BLaER1 treated with 17β-estradiol and CSF1 and Interleukin-3, amounts not matched to agents 10 nM and 100 nM (cell line): ENCODE data around the gene DFFB.

Experiments
- H3K27ac ChIP-seq, 11 experiments: shearing (Covaris generic); formaldehyde crosslinking; 2 replicates each; pipeline ENCODE4 v1.8.1; 2022
- H3K27me3 ChIP-seq, 11 experiments: shearing (Covaris generic); formaldehyde crosslinking; 2 replicates each; pipeline ENCODE4 v1.8.1; 2022
- H3K36me3 ChIP-seq, 11 experiments: shearing (Covaris generic); formaldehyde crosslinking; 2 replicates each; pipeline ENCODE4 v1.8.1; 2022
- H3K4me1 ChIP-seq, 10 experiments: shearing (Covaris generic); formaldehyde crosslinking; 2 replicates each; pipeline ENCODE4 v1.8.1; 2022
- H3K4me2 ChIP-seq, 11 experiments: shearing (Covaris generic); formaldehyde crosslinking; 2 replicates each; pipeline ENCODE4 v1.8.1; 2022
- H3K4me3 ChIP-seq, 10 experiments: shearing (Covaris generic); formaldehyde crosslinking; 2 replicates each; pipeline ENCODE4 v1.8.1; 2022
- H3K9ac ChIP-seq, 11 experiments: shearing (Covaris generic); formaldehyde crosslinking; 2 replicates each; pipeline ENCODE4 v1.8.1; 2022
- H3K9me3 ChIP-seq, 11 experiments: shearing (Covaris generic); formaldehyde crosslinking; replicated peaks in 1 of 11; 2 replicates each; pipeline ENCODE4 v1.8.1; 2022
- H4K20me1 ChIP-seq, 11 experiments: shearing (Covaris generic); formaldehyde crosslinking; 2 replicates each; pipeline ENCODE4 v1.8.1; 2022
- Cebpa-rat ChIP-seq, 11 experiments: shearing (Covaris generic); IDR thresholded peaks; 2 replicates each; pipeline ENCODE4 v1.8.1; 2022

Gene DFFB

GRCh38 chr1:3816331-3817137 lies 40.7 kb upstream of the DFFB start:
- no peak overlapping the region for H3K4me2 ChIP-seq
- peaks cover 0 to 32% (median 0%) of the 10 kb centered on the region in 11 experiments; a peak in 5 of 22 replicates for H4K20me1 ChIP-seq
- peaks cover 11 to 29% (median 20%) of the 10 kb centered on the region in 10 experiments for H3K4me1 ChIP-seq
- peaks cover 10 to 50% (median 32%) of the 10 kb centered on the region in 11 experiments for H3K36me3 ChIP-seq
- H3K9me3 ChIP-seq: no peaks in the 10 kb centered on the region
- TF ChIP-seq Cebpa-rat (IDR thresholded peaks at IDR 0.05): no peak
- H3K9ac ChIP-seq: no peak overlapping the region
- H3K4me3 ChIP-seq: no peak overlapping the region
- no peaks in the 10 kb centered on the region for H3K27me3 ChIP-seq
- H3K27ac ChIP-seq: no peak overlapping the region

- Histone ChIP-seq H3K4me3 (no peak overlapping the region), H4K20me1 (peaks cover 0 to 35% (median 0%) of the 10 kb centered on the region in 11 experiments; a peak in 5 of 22 replicates), H3K27ac (no peak overlapping the region), H3K4me2 (no peak overlapping the region), H3K4me1 (peaks cover 18 to 36% (median 27%) of the 10 kb centered on the region in 10 experiments), H3K9me3 (no peaks in the 10 kb centered on the region), H3K9ac (no peak overlapping the region), H3K27me3 (no peaks in the 10 kb centered on the region), H3K36me3 (peaks cover 11 to 57% (median 33%) of the 10 kb centered on the region in 11 experiments)
- no peak for TF ChIP-seq Cebpa-rat (IDR thresholded peaks at IDR 0.05)
These were observed 40.0 kb upstream of the DFFB start for GRCh38 chr1:3817138-3817740.

GRCh38 chr1:3817821-3818597 lies 39.3 kb upstream of the DFFB start:
- Histone ChIP-seq H3K36me3 (peaks cover 15 to 62% (median 41%) of the 10 kb centered on the region in 11 experiments), H3K4me1 (peaks cover 22 to 44% (median 33%) of the 10 kb centered on the region in 10 experiments), H3K4me2 (no peak overlapping the region), H3K9ac (no peak overlapping the region), H3K4me3 (no peak overlapping the region), H3K9me3 (no peaks in the 10 kb centered on the region), H3K27me3 (no peaks in the 10 kb centered on the region), H3K27ac (no peak overlapping the region), H4K20me1 (peaks cover 0 to 38% (median 0%) of the 10 kb centered on the region in 11 experiments; a peak in 5 of 22 replicates)
- no peak for TF ChIP-seq Cebpa-rat (IDR thresholded peaks at IDR 0.05)

GRCh38 chr1:3819771-3820200 lies 37.5 kb upstream of the DFFB start:
- peaks cover 22 to 46% (median 33%) of the 10 kb centered on the region in 10 experiments for H3K4me1 ChIP-seq
- H4K20me1 ChIP-seq: peaks cover 0 to 34% (median 0%) of the 10 kb centered on the region in 11 experiments; a peak in 5 of 22 replicates
- peaks cover 16 to 71% (median 42%) of the 10 kb centered on the region in 11 experiments for H3K36me3 ChIP-seq
- H3K4me2 ChIP-seq: peak overlapping the region in 2 of 11 experiments; percentile 65 to 85; a peak in 3 of 22 replicates
- H3K9ac ChIP-seq: no peak overlapping the region
- H3K9me3 ChIP-seq: no peaks in the 10 kb centered on the region
- H3K27ac ChIP-seq: no peak overlapping the region
- H3K4me3 ChIP-seq: no peak overlapping the region
- no peak for TF ChIP-seq Cebpa-rat (IDR thresholded peaks at IDR 0.05)
- H3K27me3 ChIP-seq: no peaks in the 10 kb centered on the region

- H3K4me2 ChIP-seq: peak overlapping the region; percentile 9 to 87 (median 80); a peak in 20 of 22 replicates
- H3K27ac ChIP-seq: peak overlapping the region in 4 of 11 experiments; percentile 34 to 52 (median 38); a peak in 2 of 22 replicates
- peaks cover 0 to 28% (median 0%) of the 10 kb centered on the region in 11 experiments; a peak in 5 of 22 replicates for H4K20me1 ChIP-seq
- H3K9ac ChIP-seq: 0 out of 22 replicates have a peak overlapping the region, but pooled peaks of 1 of the 11 experiments have one; percentile 14
- no peak for TF ChIP-seq Cebpa-rat (IDR thresholded peaks at IDR 0.05)
- H3K4me1 ChIP-seq: peaks cover 22 to 47% (median 35%) of the 10 kb centered on the region in 10 experiments
- no peak overlapping the region for H3K4me3 ChIP-seq
- no peaks in the 10 kb centered on the region for H3K27me3 ChIP-seq
- no peaks in the 10 kb centered on the region for H3K9me3 ChIP-seq
- peaks cover 13 to 69% (median 41%) of the 10 kb centered on the region in 11 experiments; a peak in 21 of 22 replicates for H3K36me3 ChIP-seq
These were observed 37.0 kb upstream of the DFFB start for GRCh38 chr1:3820316-3820715.

- Histone ChIP-seq H3K27ac (peak overlapping the region in 7 of 11 experiments; percentile 16 to 52 (median 39); a peak in 11 of 22 replicates), H3K9ac (peak overlapping the region in 4 of 11 experiments; percentile 5 to 32 (median 20); a peak in 3 of 22 replicates), H3K4me2 (peak overlapping the region; percentile 9 to 87 (median 80); a peak in 20 of 22 replicates), H3K36me3 (peaks cover 19 to 69% (median 43%) of the 10 kb centered on the region in 11 experiments), H3K27me3 (no peaks in the 10 kb centered on the region), H4K20me1 (peaks cover 0 to 26% (median 0%) of the 10 kb centered on the region in 11 experiments; a peak in 5 of 22 replicates), H3K9me3 (no peaks in the 10 kb centered on the region), H3K4me3 (no peak overlapping the region), H3K4me1 (peaks cover 22 to 47% (median 41%) of the 10 kb centered on the region in 10 experiments)
- no peak for TF ChIP-seq Cebpa-rat (IDR thresholded peaks at IDR 0.05)
These were observed 36.3 kb upstream of the DFFB start for GRCh38 chr1:3821004-3821403.

- Histone ChIP-seq H4K20me1 (peaks cover 0 to 22% (median 0%) of the 10 kb centered on the region in 11 experiments; a peak in 4 of 22 replicates), H3K9ac (peak overlapping the region in 6 of 11 experiments; percentile 5 to 32 (median 18); a peak in 5 of 22 replicates), H3K4me2 (peak overlapping the region in 10 of 11 experiments; percentile 29 to 87 (median 81); a peak in 19 of 22 replicates), H3K4me3 (no peak overlapping the region), H3K9me3 (no peaks in the 10 kb centered on the region), H3K4me1 (peaks cover 22 to 49% (median 46%) of the 10 kb centered on the region in 10 experiments), H3K36me3 (peaks cover 22 to 69% (median 41%) of the 10 kb centered on the region in 11 experiments), H3K27ac (peak overlapping the region in 7 of 11 experiments; percentile 16 to 52 (median 39); a peak in 12 of 22 replicates), H3K27me3 (no peaks in the 10 kb centered on the region)
- no peak for TF ChIP-seq Cebpa-rat (IDR thresholded peaks at IDR 0.05)
These were observed 35.8 kb upstream of the DFFB start for GRCh38 chr1:3821447-3821846.

GRCh38 chr1:3821908-3822307 lies 35.4 kb upstream of the DFFB start:
- Histone ChIP-seq H3K27ac (peak overlapping the region in 7 of 11 experiments; percentile 16 to 52 (median 39); a peak in 10 of 22 replicates), H3K4me1 (peaks cover 22 to 49% (median 46%) of the 10 kb centered on the region in 10 experiments), H3K4me3 (no peak overlapping the region), H3K9me3 (no peaks in the 10 kb centered on the region), H3K36me3 (peaks cover 26 to 71% (median 43%) of the 10 kb centered on the region in 11 experiments), H4K20me1 (peaks cover 0 to 17% (median 0%) of the 10 kb centered on the region in 11 experiments; a peak in 3 of 22 replicates), H3K27me3 (no peaks in the 10 kb centered on the region), H3K9ac (peak overlapping the region in 6 of 11 experiments; percentile 5 to 34 (median 20); a peak in 7 of 22 replicates), H3K4me2 (peak overlapping the region; percentile 12 to 87 (median 80); a peak in 20 of 22 replicates)
- peak in 7 of 11 experiments; percentile 13 to 66 (median 48); a peak in 9 of 22 replicates for TF ChIP-seq Cebpa-rat (IDR thresholded peaks at IDR 0.05)
